PC-9 (cell line): ENCODE data around the gene HNRNPA1L2. TPM values are rescaled to one million over a fixed set of nuclear protein-coding genes. Genes with fewer than 3 reads are reported as not detected.
"Not testable (repeated sequence)": the region's sequence is repeated elsewhere in the genome, so short reads cannot be mapped to it uniquely, and the experiment has no call there.

Experiments used
- BruUV-seq: library from RNA; stranded (reverse); fragments of 400-500 nt; replicated peaks from 2 replicates; lab custom pipeline; 2021; lab: Mats Ljungman, UMichigan
- CTCF ChIA-PET: fragments of 300-600 bp; sonication (Branson Sonifier 250); formaldehyde crosslinking; loops from one replicate; lab custom pipeline; 2022; ENCODE audit warnings: antibody characterized with exemption; lab: Charles Lee
- POLR2A ChIA-PET: fragments of 300-600 bp; sonication (Branson Sonifier 250); formaldehyde crosslinking; loops from one replicate; lab custom pipeline; 2022; ENCODE audit warnings: antibody characterized with exemption; ENCODE audit not compliant: unreplicated experiment; lab: Charles Lee
- DNase-seq, 2 experiments: peaks; one replicate each; pipeline versions ENCODE4 v3.0.0 to v3.0.0-alpha.2; 2015 to 2022; ENCODE audit warnings: mixed read lengths in 1 of 2
- H2AFZ ChIP-seq: fragments of 200-600 bp; sonication (generic); 2 replicates; pipeline ENCODE4 v1.8.1; 2017; ENCODE audit warnings: antibody characterized with exemption
- H3F3A ChIP-seq: fragments of 200-600 bp; sonication (generic); 2 replicates; pipeline ENCODE4 v1.8.1; 2017; ENCODE audit warnings: antibody characterized with exemption, mild to moderate bottlenecking, low read depth; ENCODE audit not compliant: insufficient read depth
- H3K27ac ChIP-seq: fragments of 200-600 bp; sonication (generic); 2 replicates; pipeline ENCODE4 v1.6.1; 2016; ENCODE audit warnings: mixed run types
- H3K27me3 ChIP-seq: fragments of 200-600 bp; sonication (generic); 2 replicates; pipeline ENCODE4 v1.6.1; 2016; ENCODE audit warnings: low read depth, mixed run types; ENCODE audit not compliant: insufficient read depth
- H3K36me3 ChIP-seq: fragments of 200-600 bp; sonication (generic); 2 replicates; pipeline ENCODE4 v1.6.1; 2016; ENCODE audit warnings: low read depth, mixed run types
- H3K4me1 ChIP-seq: fragments of 200-600 bp; sonication (generic); replicated peaks from 2 replicates; pipeline ENCODE4 v1.6.1; 2016; ENCODE audit warnings: mixed run types; ENCODE audit not compliant: insufficient read depth
- H3K4me2 ChIP-seq: fragments of 200-600 bp; sonication (generic); 2 replicates; pipeline ENCODE4 v1.6.1; 2017; ENCODE audit warnings: mixed run types
- H3K4me3 ChIP-seq: fragments of 200-600 bp; sonication (generic); 2 replicates; pipeline ENCODE4 v1.6.1; 2016; ENCODE audit warnings: mixed run types
- H3K79me2 ChIP-seq: fragments of 200-600 bp; sonication (generic); 2 replicates; pipeline ENCODE4 v1.6.1; 2017; ENCODE audit warnings: low read depth, mixed run types
- H3K9me2 ChIP-seq: fragments of 200-600 bp; sonication (generic); 2 replicates; pipeline ENCODE4 v1.8.1; 2017; ENCODE audit warnings: mild to moderate bottlenecking; ENCODE audit not compliant: insufficient read depth
- H3K9me3 ChIP-seq: fragments of 200-600 bp; sonication (generic); 2 replicates; pipeline ENCODE4 v1.8.1; 2016; ENCODE audit warnings: low read depth; ENCODE audit not compliant: insufficient read depth
- H4K20me1 ChIP-seq: fragments of 200-600 bp; sonication (generic); 2 replicates; pipeline ENCODE4 v1.8.1; 2017; ENCODE audit not compliant: insufficient read depth
- EZH2 ChIP-seq: fragments of 200-600 bp; sonication (generic); IDR thresholded peaks from 2 replicates; pipeline ENCODE4 v1.8.0; 2017; ENCODE audit warnings: antibody characterized with exemption, low read depth
- intact Hi-C: fragments of 100-400 bp; cut with micrococcal nuclease; formaldehyde crosslinking; loops from one replicate; pipeline ENCODE4 v1.10.0; 2022; ENCODE audit not compliant: unreplicated experiment
- total RNA-seq: library from RNA; stranded (reverse); gene quantifications from 2 replicates; pipeline ENCODE4 v1.2.3, GENCODE V29; 2021
- TF ChIP-seq, protein P1 (sequence below): fragments of 200-600 bp; sonication (generic); conservative IDR thresholded peaks from 2 replicates; pipeline ENCODE4 v1.6.1; 2017; ENCODE audit warnings: mixed run types, antibody characterized with exemption, mild to moderate bottlenecking, moderate library complexity

HNRNPA1L2 gene
- total RNA-seq, 1 experiment from 2014 or later, result 6.3 TPM

DNA sequence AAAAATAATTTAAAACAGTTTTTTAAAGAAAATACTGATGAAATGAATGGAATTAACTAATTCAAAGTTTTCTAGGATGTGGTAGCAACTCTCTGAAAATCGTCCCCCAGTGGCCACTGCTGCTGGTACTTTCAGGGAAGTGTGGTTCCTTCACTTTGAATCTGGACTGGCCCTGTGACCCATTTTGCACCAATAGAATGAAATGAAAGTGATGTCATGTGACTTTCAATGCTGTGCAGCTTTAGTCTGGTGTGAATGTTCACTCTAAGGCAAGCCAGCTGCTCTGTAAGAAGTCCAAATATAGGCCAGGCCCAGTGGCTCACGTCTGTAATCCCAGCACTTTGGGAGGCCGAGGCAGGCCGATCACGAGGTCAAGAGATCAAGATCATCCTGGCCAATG is 26.4 kb upstream of the HNRNPA1L2 start:
- Histone ChIP-seq H3K9me2 (no peaks in the 10 kb centered on the region), H3K27me3 (no peaks in the 10 kb centered on the region), H3K4me1 (peaks cover 8% of the 10 kb centered on the region), H3K79me2 (peaks cover 13% of the 10 kb centered on the region), H3K4me2 (no peak overlapping the region), H3F3A (peaks cover 8% of the 10 kb centered on the region; the same call in 1 of the 2 replicates), H4K20me1 (no peaks in the 10 kb centered on the region), H3K4me3 (no peak overlapping the region), H3K27ac (no peak overlapping the region), H2AFZ (no peak overlapping the region), H3K9me3 (no peaks in the 10 kb centered on the region), H3K36me3 (no peaks in the 10 kb centered on the region)
- TF ChIP-seq, protein P1, sequence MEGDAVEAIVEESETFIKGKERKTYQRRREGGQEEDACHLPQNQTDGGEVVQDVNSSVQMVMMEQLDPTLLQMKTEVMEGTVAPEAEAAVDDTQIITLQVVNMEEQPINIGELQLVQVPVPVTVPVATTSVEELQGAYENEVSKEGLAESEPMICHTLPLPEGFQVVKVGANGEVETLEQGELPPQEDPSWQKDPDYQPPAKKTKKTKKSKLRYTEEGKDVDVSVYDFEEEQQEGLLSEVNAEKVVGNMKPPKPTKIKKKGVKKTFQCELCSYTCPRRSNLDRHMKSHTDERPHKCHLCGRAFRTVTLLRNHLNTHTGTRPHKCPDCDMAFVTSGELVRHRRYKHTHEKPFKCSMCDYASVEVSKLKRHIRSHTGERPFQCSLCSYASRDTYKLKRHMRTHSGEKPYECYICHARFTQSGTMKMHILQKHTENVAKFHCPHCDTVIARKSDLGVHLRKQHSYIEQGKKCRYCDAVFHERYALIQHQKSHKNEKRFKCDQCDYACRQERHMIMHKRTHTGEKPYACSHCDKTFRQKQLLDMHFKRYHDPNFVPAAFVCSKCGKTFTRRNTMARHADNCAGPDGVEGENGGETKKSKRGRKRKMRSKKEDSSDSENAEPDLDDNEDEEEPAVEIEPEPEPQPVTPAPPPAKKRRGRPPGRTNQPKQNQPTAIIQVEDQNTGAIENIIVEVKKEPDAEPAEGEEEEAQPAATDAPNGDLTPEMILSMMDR, result no peak
- TF ChIP-seq EZH2, result no peak
- intact Hi-C loops, result no loop called here
- ChIA-PET POLR2A (interaction anchor here (0.6 kb wide), 1 partner anchor 1769 kb away, joined by 7 read pairs; no protein-coding TSS in a partner anchor), CTCF (no interaction called here)
- no peak for DNase-seq
- BruUV-seq, result no TSS peak

DNA sequence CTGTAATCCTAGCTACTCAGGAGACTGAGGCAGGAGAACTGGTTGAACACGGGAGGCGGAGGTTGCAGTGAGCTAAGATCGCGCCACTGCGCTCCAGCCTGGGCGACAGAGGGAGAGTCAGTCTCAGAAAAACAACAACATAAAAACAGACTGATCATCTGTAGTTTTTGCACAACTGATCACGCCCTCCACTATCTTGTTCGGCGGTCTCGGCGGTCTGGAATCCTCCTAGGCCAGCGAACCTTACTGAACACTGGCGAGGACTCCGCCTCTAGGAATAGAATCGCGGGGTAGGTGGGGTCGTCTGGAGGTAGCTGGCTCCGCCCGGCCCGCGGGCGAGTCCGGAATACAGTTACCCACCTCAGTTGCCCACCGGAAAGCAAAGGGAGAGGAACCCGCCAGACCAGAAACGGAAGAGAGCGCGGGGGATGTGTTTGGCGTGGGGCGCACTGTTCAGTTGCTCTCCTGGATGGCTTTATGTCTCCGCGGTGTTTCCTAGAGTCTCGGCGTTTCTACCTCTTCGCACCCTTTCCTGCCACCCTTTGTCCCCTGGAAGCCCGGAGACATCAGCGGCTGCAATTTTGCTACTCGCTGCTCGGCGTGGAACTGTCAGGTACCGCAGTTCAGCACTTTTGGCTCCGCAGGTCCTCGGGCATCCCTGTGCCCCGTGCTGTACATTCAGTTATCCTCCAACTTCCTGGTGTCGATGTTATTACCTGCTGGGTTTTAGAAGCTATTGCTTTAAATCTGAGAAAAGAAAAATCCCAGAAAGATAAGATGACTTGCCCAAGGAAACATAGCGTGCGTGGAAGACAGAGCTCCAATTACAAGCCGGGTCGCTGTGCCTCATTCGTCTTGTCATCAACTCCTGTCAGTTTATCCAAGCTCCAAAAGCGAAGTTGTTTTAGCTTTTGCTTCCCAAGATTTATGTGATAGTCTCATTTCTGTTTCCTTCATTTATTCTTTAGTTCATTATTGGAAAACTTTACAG is 24.9 kb upstream of the HNRNPA1L2 start:
- Histone ChIP-seq H3F3A (peaks cover 8% of the 10 kb centered on the region; the same call in 1 of the 2 replicates), H3K36me3 (peaks cover 4% of the 10 kb centered on the region; the same call in 1 of the 2 replicates), H3K27ac (peak overlapping the region; percentile 51), H3K79me2 (peaks cover 13% of the 10 kb centered on the region), H3K4me1 (peaks cover 8% of the 10 kb centered on the region), H3K9me2 (no peaks in the 10 kb centered on the region), H4K20me1 (no peaks in the 10 kb centered on the region), H3K4me2 (peak overlapping the region; percentile 94), H3K9me3 (no peaks in the 10 kb centered on the region), H3K4me3 (peak overlapping the region; percentile 95), H3K27me3 (no peaks in the 10 kb centered on the region), H2AFZ (peak overlapping the region; percentile 99)
- DNase-seq, result peak; percentile 77 to 88
- intact Hi-C loops, result loop anchor here (1.0 kb wide), 1 partner anchor 35 kb away; the partner anchor contains the start of gene SUGT1
- ChIA-PET CTCF (interaction anchor here (0.6 to 1.4 kb wide), 3 partner anchors 36 to 358 kb away, joined by 3 to 7 read pairs (median 4); partner anchors contain the start of gene SUGT1), POLR2A (interaction anchor here (0.6 to 1.5 kb wide), 3 partner anchors 18 to 584 kb away, joined by 3 to 7 read pairs (median 5); partner anchors contain the start of gene SUGT1)
- TSS peak; percentile 72 for BruUV-seq
- TF ChIP-seq EZH2, result no peak
- TF ChIP-seq, protein P1, result no peak

DNA sequence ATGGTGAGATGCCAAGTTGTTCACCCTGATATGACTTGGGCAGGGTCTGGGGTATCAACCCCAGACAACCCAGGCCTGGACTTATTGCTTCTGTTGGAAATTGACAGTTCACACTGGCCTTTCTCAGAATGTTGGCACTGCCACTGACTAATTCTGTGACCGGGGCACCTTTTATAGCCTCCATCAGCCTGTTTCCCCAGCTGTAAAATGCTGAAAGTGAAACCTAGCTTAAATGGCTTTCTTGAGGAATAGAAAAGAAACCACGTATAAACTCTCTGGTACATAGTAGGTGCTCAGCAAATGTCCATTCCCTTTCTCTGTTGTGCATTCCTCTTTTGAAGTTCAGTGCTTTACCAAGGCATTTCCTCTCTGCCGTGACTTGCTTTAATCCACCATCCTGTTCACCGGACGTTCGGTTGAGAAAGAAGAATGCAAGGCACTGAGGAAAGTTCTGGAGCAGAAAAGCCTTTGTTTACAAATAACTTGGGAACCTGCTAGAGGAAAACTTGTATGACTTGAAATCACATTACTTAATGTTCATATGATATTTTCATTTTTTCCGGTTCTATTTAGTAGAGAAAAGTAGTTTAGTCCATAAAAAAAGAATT is 11.0 kb upstream of the HNRNPA1L2 start:
- H3K36me3 ChIP-seq, H3K4me2 ChIP-seq, H3K9me2 ChIP-seq, H3K4me1 ChIP-seq, BruUV-seq, H3K27me3 ChIP-seq, H3K79me2 ChIP-seq, DNase-seq, H3K4me3 ChIP-seq, H3K9me3 ChIP-seq, CTCF ChIA-PET, H3F3A ChIP-seq, H2AFZ ChIP-seq, H4K20me1 ChIP-seq, POLR2A ChIA-PET, intact Hi-C loops, H3K27ac ChIP-seq: not testable (repeated sequence)
